ENCODE measurements around the gene MUC4. TPM values are rescaled to one million over a fixed set of nuclear protein-coding genes. Genes with fewer than 3 reads are reported as not detected.

MUC4 gene
- total and polyA plus RNA-seq, 9 of the 15 experiments (the other 6 are each of a cell fraction or from before 2014, with no cell fraction given) = under 0.01 to 0.21 (median 0.10) TPM; not detected in 4

DNA sequence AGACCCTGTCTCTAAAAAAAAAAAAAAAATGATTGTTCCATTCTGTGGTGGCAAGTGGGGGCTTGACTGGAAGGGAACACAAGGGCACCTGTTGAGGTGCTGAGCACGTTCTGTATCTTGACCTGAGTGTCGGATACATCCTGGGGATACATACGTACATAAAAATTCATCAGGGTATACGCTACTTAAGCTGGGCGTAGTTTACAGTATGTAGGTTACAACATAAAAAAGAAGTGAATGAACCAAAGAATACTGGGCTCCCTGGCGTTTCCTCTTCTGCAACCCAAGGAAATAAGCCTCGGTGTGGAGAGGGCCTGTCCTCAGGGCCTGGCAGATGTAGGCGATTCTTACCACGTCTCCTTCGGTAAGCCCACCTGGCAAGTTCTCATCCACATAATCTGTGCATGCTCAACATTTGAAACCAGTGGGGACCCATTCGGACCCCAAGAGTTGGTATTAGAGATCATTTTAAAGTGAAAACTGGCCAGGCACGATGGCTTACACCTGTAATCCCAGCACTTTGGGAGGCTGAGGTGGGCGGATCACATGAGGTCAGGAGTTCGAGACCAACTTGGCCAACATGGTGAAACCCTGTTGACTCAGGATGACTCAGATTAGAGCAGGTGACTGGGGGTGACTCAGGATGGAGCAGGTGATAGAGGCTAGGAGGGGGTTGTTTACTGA lies 96.0 kb downstream of the MUC4 start (continued):
- TF ChIP-seq SMAD1 (IDR thresholded peaks at IDR 0.05; ENCODE audit: low read depth, low read length, partially characterized antibody) (no peak), ARID1B (IDR thresholded peaks at IDR 0.05) (peak; percentile 93), C11orf30 (IDR thresholded peaks at IDR 0.05; ENCODE audit: low read depth) (peak; percentile 88), HMG20B (CRISPR knock-in tag; IDR thresholded peaks at IDR 0.05) (no peak), TOE1 (IDR thresholded peaks at IDR 0.05; ENCODE audit: borderline replicate concordance) (peak; percentile 97), TOE1 (CRISPR knock-in tag; IDR thresholded peaks at IDR 0.05; ENCODE audit: borderline replicate concordance, low read depth) (no peak), RBM25 (IDR thresholded peaks at IDR 0.05; ENCODE audit: low read depth, low read length, severe bottlenecking) (no peak), HLTF (IDR thresholded peaks at IDR 0.05) (no peak), CBFA2T2 (conservative IDR thresholded peaks at IDR 0.05) (peak; percentile 79), TAF15 (IDR thresholded peaks at IDR 0.05; ENCODE audit: low read depth, low read length) (no peak), CEBPB (tag; IDR thresholded peaks at IDR 0.05) (peak; percentile 87), ZNF431 (CRISPR knock-in tag; IDR thresholded peaks at IDR 0.05) (no peak), ESRRB (CRISPR knock-in tag; IDR thresholded peaks at IDR 0.05; ENCODE audit: borderline replicate concordance) (no peak), HNRNPK (IDR thresholded peaks at IDR 0.05; ENCODE audit: low read depth, low read length, poor library complexity, severe bottlenecking) (no peak), HCFC1 (IDR thresholded peaks at IDR 0.05; ENCODE audit: low read depth, low read length) (no peak), ZNF507 (tag; conservative IDR thresholded peaks at IDR 0.05) (no peak), SNAPC5 (CRISPR knock-in tag; IDR thresholded peaks at IDR 0.05) (no peak)
- TF ChIP-seq, protein P1, sequence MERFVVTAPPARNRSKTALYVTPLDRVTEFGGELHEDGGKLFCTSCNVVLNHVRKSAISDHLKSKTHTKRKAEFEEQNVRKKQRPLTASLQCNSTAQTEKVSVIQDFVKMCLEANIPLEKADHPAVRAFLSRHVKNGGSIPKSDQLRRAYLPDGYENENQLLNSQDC (CRISPR knock-in tag; IDR thresholded peaks at IDR 0.05) = no peak
- TF ChIP-seq, protein P2, sequence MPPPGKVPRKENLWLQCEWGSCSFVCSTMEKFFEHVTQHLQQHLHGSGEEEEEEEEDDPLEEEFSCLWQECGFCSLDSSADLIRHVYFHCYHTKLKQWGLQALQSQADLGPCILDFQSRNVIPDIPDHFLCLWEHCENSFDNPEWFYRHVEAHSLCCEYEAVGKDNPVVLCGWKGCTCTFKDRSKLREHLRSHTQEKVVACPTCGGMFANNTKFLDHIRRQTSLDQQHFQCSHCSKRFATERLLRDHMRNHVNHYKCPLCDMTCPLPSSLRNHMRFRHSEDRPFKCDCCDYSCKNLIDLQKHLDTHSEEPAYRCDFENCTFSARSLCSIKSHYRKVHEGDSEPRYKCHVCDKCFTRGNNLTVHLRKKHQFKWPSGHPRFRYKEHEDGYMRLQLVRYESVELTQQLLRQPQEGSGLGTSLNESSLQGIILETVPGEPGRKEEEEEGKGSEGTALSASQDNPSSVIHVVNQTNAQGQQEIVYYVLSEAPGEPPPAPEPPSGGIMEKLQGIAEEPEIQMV (tag; conservative IDR thresholded peaks at IDR 0.05; ENCODE audit: low read depth) = no peak
- TF ChIP-seq, protein P3, sequence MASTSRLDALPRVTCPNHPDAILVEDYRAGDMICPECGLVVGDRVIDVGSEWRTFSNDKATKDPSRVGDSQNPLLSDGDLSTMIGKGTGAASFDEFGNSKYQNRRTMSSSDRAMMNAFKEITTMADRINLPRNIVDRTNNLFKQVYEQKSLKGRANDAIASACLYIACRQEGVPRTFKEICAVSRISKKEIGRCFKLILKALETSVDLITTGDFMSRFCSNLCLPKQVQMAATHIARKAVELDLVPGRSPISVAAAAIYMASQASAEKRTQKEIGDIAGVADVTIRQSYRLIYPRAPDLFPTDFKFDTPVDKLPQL (IDR thresholded peaks at IDR 0.05; ENCODE audit: extremely low read depth, insufficient read length) = no peak
- TF ChIP-seq, protein P4, sequence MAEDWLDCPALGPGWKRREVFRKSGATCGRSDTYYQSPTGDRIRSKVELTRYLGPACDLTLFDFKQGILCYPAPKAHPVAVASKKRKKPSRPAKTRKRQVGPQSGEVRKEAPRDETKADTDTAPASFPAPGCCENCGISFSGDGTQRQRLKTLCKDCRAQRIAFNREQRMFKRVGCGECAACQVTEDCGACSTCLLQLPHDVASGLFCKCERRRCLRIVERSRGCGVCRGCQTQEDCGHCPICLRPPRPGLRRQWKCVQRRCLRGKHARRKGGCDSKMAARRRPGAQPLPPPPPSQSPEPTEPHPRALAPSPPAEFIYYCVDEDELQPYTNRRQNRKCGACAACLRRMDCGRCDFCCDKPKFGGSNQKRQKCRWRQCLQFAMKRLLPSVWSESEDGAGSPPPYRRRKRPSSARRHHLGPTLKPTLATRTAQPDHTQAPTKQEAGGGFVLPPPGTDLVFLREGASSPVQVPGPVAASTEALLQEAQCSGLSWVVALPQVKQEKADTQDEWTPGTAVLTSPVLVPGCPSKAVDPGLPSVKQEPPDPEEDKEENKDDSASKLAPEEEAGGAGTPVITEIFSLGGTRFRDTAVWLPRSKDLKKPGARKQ (CRISPR knock-in tag; IDR thresholded peaks at IDR 0.05) = no peak
- TF ChIP-seq, protein P5, sequence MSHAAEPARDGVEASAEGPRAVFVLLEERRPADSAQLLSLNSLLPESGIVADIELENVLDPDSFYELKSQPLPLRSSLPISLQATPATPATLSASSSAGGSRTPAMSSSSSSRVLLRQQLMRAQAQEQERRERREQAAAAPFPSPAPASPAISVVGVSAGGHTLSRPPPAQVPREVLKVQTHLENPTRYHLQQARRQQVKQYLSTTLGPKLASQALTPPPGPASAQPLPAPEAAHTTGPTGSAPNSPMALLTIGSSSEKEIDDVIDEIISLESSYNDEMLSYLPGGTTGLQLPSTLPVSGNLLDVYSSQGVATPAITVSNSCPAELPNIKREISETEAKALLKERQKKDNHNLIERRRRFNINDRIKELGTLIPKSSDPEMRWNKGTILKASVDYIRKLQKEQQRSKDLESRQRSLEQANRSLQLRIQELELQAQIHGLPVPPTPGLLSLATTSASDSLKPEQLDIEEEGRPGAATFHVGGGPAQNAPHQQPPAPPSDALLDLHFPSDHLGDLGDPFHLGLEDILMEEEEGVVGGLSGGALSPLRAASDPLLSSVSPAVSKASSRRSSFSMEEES (CRISPR knock-in tag; IDR thresholded peaks at IDR 0.05) = no peak

All from K562 (cell line).